Ishikawa (cell line): ENCODE measurements around the gene PLPP3.

Source experiments
- CEBPB ChIP-seq: IDR thresholded peaks from 2 replicates; pipeline ENCODE4 v1.6.1; 2012
- CREB1 ChIP-seq: IDR thresholded peaks from 2 replicates; pipeline ENCODE4 v1.6.1; 2012; ENCODE audit warnings: low read depth
- EP300 ChIP-seq: IDR thresholded peaks from 2 replicates; pipeline ENCODE4 v1.6.1; 2012; ENCODE audit warnings: borderline replicate concordance
- FOXM1 ChIP-seq: IDR thresholded peaks from 2 replicates; pipeline ENCODE4 v1.6.1; 2012; ENCODE audit warnings: low read depth, borderline replicate concordance
- MAX ChIP-seq: IDR thresholded peaks from 2 replicates; pipeline ENCODE4 v1.6.1; 2012
- NFIC ChIP-seq: IDR thresholded peaks from 2 replicates; pipeline ENCODE4 v1.6.1; 2012
- RAD21 ChIP-seq: IDR thresholded peaks from 2 replicates; pipeline ENCODE4 v1.6.1; 2012; ENCODE audit warnings: low read depth
- REST ChIP-seq: IDR thresholded peaks from 2 replicates; pipeline ENCODE4 v1.6.1; 2012; ENCODE audit warnings: low read depth, mild to moderate bottlenecking
- TAF1 ChIP-seq: IDR thresholded peaks from 2 replicates; pipeline ENCODE4 v1.6.1; 2012; ENCODE audit warnings: low read depth, mild to moderate bottlenecking
- TCF12 ChIP-seq: IDR thresholded peaks from 2 replicates; pipeline ENCODE4 v1.6.1; 2012; ENCODE audit warnings: low read depth
- TEAD4 ChIP-seq: IDR thresholded peaks from 2 replicates; pipeline ENCODE4 v1.6.1; 2012
- USF1 ChIP-seq: IDR thresholded peaks from 2 replicates; pipeline ENCODE4 v1.6.1; 2012
- YY1 ChIP-seq: IDR thresholded peaks from 2 replicates; pipeline ENCODE4 v1.6.1; 2012; ENCODE audit warnings: low read depth
- ZBTB7A ChIP-seq: IDR thresholded peaks from 2 replicates; pipeline ENCODE4 v1.6.1; 2012; ENCODE audit warnings: low read depth

The PLPP3 gene

GRCh38 chr1:56586502-56586901 is 7.1 kb upstream of the PLPP3 start:
- TF ChIP-seq FOXM1 (no peak), NFIC (no peak), MAX (no peak), CREB1 (no peak), CEBPB (no peak), TEAD4 (no peak), REST (no peak), ZBTB7A (no peak), RAD21 (no peak)

- no peak for TF ChIP-seq CREB1
- TF ChIP-seq EP300, result no peak
- no peak for TF ChIP-seq TEAD4
- no peak for TF ChIP-seq ZBTB7A
These were observed 6.6 kb upstream of the PLPP3 start for GRCh38 chr1:56585985-56586384.

- TF ChIP-seq ZBTB7A, result no peak
- peak; percentile 91 for TF ChIP-seq RAD21
- peak; percentile 74 for TF ChIP-seq YY1
These were observed 5.7 kb upstream of the PLPP3 start for GRCh38 chr1:56584910-56585528.

GRCh38 chr1:56583957-56584468 is 4.7 kb upstream of the PLPP3 start:
- TF ChIP-seq RAD21 (no peak), TCF12 (no peak), ZBTB7A (no peak), REST (no peak), YY1 (no peak), TEAD4 (no peak), MAX (no peak), EP300 (no peak)

- TF ChIP-seq TCF12, result no peak
- TF ChIP-seq USF1, result no peak
- TF ChIP-seq ZBTB7A, result no peak
- TF ChIP-seq REST, result no peak
- no peak for TF ChIP-seq MAX
- no peak for TF ChIP-seq TEAD4
- TF ChIP-seq TAF1, result no peak
- TF ChIP-seq CREB1, result no peak
- TF ChIP-seq CEBPB, result no peak
These were observed 1.4 kb upstream of the PLPP3 start for GRCh38 chr1:56580771-56581170.
